Medulla oblongata (tissue), 1 donor: ENCODE measurements around the gene CSTA.

Source experiments
- DNase-seq: peaks from one replicate; pipeline ENCODE4 v3.0.0-alpha.2; 2015; ENCODE audit errors: extremely low spot score

Gene CSTA, protein sequence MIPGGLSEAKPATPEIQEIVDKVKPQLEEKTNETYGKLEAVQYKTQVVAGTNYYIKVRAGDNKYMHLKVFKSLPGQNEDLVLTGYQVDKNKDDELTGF

DNA sequence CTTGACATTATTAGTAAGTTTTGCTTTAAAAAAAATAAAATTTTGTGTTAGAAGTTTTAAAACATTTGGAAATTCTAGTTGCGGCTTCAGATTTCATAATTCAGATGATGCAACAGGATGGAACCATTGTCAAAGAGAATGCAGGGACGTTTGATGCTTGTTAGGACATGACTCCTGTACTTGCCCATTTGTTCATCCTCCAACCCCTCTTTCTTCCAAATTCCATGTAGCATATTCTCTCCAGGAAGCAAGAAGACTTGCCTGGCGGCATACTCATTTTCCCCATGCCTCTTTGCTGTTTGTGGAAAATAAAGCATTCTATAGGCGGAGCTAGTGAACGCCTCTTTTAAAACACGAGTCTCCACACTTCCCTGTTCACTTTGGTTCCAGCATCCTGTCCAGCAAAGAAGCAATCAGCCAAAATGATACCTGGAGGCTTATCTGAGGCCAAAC lies at the start of gene CSTA:
CSTA (plus strand) TSS at position 378 of the 453 bp plus-strand sequence; CDS start at position 423, 45 bp downstream.
- DNase-seq: no peak

DNA sequence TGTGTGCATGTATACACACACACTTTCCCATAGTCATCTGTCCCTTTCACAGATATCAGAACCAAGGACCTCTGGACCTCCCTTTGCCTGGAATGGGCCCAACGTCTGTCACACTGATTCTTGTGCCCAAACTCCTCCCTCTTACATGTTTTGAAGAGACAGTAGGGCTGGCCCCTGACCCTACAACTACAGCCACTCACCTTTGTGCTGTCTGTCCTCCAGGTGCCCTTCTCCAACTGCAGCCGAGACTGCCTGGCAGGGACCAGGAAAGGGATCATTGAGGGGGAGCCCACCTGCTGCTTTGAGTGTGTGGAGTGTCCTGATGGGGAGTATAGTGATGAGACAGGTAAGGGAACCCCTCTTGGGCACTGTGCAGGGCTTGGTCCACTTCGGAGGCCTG lies 43.2 kb upstream of the CSTA start:
- DNase-seq: no peak

- no peak for DNase-seq
These were observed 41.1 kb upstream of the CSTA start for GRCh38 chr3:122283796-122284445.

DNA sequence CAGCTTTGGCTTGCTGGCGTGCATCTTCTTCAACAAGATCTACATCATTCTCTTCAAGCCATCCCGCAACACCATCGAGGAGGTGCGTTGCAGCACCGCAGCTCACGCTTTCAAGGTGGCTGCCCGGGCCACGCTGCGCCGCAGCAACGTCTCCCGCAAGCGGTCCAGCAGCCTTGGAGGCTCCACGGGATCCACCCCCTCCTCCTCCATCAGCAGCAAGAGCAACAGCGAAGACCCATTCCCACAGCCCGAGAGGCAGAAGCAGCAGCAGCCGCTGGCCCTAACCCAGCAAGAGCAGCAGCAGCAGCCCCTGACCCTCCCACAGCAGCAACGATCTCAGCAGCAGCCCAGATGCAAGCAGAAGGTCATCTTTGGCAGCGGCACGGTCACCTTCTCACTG lies 40.6 kb upstream of the CSTA start:
- no peak for DNase-seq

- DNase-seq: no peak
These were observed 30.7 kb upstream of the CSTA start for GRCh38 chr3:122294359-122294758.

- peak; percentile 60 for DNase-seq
These were observed 29.6 kb upstream of the CSTA start for GRCh38 chr3:122295266-122296062.

GRCh38 chr3:122298239-122298638 lies 26.8 kb upstream of the CSTA start:
- no peak for DNase-seq

GRCh38 chr3:122299215-122299614 lies 25.8 kb upstream of the CSTA start:
- DNase-seq: no peak

DNA sequence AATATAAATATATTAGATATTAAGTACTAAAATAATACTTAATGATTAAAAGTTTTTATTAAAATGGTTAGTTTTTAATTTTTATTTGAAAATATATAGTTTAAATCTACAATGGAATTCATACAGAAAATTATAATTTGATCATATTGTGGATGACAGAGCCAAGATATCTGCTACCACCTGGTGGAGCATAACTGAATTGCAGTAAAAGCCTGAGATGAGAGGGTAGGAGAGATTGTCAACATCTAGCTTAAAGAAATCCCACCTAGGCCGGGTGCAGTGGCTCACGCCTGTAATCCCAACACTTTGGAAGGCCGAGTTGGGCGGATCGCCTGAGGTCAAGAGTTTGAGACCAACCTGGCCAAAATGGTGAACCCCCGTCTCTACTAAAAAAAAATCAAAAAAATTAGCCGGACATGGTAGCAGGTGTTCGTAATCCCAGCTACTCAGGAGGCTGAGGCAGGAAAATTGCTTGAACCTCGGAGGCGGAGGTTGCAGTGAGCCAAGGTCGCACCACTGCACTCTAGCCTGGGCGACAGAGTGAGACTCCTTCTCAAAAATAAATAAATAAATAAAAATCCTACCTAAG lies 25.1 kb upstream of the CSTA start:
- DNase-seq: no peak

DNA sequence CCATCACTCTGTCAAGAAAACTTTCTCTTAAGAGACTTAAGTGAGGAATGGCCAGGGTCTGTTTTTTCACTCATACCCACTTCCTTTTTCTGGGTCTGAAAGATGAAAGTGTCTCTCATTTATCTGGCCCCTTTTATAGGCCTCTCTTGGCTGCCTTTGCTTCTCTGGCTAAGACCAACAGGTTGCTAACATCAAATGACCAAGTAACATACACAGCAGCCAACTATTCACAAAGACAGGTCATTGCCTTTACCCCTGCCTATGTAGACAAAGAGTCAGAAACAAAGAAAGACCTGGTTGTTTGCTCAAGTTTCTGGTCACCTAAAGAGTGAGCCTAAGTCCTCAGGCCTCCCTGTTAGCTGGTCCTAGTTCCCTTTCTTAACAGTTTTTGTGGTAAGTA lies 24.0 kb upstream of the CSTA start:
- no peak for DNase-seq

- no peak for DNase-seq
These were observed 19.0 kb upstream of the CSTA start for GRCh38 chr3:122305818-122306621.

DNA sequence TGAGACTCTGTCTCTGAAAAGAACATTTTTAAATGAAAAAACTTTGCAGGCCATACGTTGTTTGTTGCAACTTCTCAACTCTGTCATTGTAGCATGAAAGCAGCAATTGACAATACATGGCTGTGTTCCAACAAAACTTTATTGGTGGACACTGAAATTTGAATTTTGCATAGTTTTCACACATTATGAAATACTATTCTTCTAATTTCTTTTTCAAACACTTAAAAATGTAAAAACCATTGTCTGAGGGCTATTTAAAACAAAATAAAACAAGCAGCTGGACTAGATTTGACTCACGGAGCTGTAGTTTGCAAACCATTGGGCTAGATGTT lies 18.5 kb upstream of the CSTA start:
- no peak for DNase-seq

GRCh38 chr3:122307094-122307687 lies 17.9 kb upstream of the CSTA start:
- no peak for DNase-seq

DNA sequence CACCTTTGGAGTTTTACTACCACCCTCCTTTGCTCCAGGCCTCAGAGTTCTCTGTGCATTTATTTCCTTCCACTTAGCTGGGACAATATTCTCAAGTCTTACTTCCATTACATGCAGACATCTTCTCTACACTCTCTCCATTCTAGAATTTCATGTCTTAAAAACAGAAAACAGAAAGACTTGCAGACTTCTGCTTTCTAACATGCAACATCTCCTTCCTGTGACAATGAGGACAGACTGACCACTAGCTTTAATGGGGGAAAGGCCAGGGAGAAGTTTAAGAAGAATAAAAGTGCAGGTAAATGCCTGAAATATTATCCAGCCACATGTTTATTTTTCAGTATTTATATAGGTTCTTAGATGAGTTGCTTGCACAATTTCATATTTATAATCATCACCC lies 17.1 kb upstream of the CSTA start:
- DNase-seq: no peak

- DNase-seq: no peak
These were observed 14.7 kb upstream of the CSTA start for GRCh38 chr3:122310361-122310760.

- DNase-seq: no peak
These were observed 12.2 kb upstream of the CSTA start for GRCh38 chr3:122312826-122313225.

- DNase-seq: no peak
These were observed 11.8 kb upstream of the CSTA start for GRCh38 chr3:122313281-122313680.

DNA sequence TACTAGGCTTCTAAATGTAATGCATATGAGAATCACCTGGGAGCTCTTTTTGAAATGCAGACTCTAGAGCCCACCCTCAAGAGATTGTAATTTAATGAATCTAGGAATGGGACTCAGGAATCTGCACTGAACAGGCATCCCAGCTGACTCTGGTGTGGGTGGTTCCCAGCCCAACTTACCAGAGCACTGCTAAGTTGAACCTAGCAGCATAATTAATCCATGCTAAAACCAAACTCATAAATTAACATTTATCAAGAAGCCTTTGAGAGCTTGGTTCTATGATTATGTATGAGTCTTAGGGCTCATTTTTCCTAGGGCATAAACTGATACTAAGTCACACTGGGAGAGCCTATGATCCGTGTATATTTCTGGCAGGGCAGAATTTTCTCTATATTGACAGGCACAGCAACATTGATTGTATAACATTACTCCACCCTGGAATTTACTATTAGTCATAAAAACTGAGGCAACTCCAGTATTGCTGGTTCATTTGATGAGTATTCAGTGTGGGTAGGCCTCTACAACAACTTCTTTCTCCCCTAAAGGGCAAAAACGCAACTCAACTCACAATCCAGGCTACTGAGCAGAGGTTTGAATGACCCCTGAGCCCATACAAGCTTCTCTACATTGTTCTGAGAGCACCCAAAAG lies 10.7 kb upstream of the CSTA start:
- no peak for DNase-seq

DNA sequence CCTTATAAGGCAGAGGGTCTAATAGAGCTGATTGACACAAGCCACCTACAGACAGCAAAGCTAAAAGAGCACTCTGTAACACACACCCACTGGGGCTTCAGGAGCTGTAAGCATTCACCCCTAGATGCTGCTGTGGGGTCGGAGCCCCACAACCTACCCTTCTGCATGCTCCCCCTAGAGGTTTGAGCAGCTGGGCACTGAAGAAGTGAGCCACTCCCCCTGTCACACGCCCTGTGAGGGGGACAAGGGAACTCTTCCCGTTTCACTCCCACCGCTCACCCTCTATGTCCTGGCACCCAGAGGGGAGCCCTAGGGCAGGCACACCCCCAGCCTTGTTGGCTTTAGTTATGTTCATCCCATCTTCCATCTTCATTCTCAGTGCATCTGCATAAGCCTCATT lies 9.4 kb upstream of the CSTA start:
- DNase-seq: no peak

GRCh38 chr3:122316368-122316767 lies 8.7 kb upstream of the CSTA start:
- DNase-seq: no peak

- no peak for DNase-seq
These were observed 6.4 kb upstream of the CSTA start for GRCh38 chr3:122318620-122319019.
